Activated CD8-positive, alpha-beta memory T cell treated with anti-CD3 and anti-CD28 coated beads for 1 hour (primary cell): ENCODE data around the gene NAA38.

ENCODE experiments used
- DNase-seq, 2 donors: peaks; one replicate each; pipeline ENCODE4 v3.0.0-alpha.2; 2020; ENCODE audit warnings: low read depth in 1 of 2; ENCODE audit errors: extremely low read depth in 1 of 2

Gene NAA38, protein sequence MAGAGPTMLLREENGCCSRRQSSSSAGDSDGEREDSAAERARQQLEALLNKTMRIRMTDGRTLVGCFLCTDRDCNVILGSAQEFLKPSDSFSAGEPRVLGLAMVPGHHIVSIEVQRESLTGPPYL

DNA sequence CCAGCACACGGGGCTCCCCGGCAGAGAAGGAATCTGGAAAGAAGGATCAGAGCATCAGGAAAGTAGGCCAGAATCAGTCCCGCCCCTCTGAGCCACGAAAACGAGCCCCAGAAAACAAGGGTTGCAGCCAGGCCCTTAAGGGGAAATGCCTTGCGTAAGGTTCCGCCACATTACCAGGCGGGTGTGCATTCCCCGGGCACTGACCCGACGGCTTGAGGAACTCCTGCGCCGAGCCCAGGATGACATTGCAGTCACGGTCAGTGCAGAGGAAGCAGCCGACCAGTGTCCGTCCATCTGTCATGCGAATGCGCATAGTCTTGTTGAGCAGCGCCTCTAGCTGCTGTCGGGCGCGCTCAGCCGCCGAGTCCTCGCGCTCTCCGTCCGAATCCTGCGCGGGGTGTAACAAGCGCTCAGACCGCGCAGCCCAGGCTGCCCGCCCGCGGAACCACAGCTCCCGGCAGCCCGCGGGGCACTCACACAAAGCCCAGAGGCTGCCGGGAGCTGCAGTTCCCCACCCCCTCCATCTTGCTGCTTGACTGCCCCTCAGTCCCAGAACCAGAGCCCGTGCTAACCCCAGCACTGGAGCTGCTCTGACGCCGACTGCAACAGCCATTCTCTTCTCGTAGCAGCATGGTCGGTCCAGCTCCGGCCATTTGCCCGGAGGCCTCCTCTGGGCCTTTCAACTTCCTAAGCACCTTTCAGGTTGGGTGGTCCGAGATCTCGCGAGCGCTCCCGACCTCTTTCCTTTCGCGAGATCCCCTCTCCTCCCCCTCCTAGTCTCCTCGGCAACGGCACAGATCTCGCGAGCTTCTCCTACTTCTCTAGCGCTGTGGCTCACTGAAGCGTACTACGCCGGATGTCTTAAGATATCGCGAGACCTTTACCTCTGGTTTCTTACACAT lies at the start of gene NAA38:
NAA38 (minus strand) TSS at position 749 of the 902 bp plus-strand sequence; CDS start at position 653, 96 bp downstream.
- peak; percentile 83 to 91 for DNase-seq

GRCh38 chr17:7903154-7904103 lies 46.1 kb upstream of the NAA38 start:
- DNase-seq = no peak

GRCh38 chr17:7897773-7898172 lies 40.4 kb upstream of the NAA38 start:
- no peak for DNase-seq

- DNase-seq = no peak
Observed at GRCh38 chr17:7897090-7897489, 39.7 kb upstream of the NAA38 start.

- no peak for DNase-seq
Observed at GRCh38 chr17:7894866-7895265, 37.5 kb upstream of the NAA38 start.

- DNase-seq = no peak
Observed at GRCh38 chr17:7894226-7894625, 36.9 kb upstream of the NAA38 start.

- no peak for DNase-seq
Observed at GRCh38 chr17:7893187-7893880, 36.0 kb upstream of the NAA38 start.

DNA sequence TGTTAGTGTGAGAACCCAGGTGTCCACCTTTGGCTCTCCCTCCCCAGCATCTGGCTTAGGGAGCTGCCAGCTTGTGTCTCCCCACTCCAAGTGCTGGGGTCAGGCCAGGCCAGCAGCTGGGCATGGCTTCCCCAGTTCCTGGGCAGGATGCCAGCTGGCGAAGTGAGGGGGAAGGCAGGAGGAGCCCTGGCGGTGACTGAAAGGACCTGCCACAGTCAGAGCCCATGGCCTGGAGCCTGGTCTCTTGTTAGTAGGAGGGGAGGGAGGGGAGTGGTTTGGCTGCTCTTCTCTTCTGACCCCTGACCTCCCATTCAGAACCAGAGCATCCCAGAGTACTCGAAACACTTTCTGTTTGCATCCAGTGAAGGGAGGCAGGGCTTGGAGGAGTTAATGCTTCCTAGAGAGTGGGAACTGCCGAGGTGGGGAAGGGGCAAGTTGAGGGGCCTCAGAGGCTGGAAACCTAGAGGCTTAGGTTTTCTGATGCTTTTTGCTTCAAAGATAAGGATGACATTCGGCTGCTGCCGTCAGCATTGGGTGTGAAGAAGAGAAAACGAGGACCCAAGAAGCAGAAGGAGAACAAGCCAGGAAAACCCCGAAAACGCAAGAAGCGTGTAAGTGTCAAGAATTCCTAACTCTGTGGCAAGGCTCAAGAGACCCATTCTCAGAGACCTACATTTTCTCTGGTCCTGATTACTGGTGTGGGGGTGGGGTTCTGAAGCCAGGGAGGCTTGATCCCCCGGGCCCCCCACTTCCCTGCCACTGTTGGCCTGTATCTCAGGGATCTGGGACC lies 32.0 kb upstream of the NAA38 start:
- no peak for DNase-seq

GRCh38 chr17:7888184-7888920 lies 31.0 kb upstream of the NAA38 start, which contains the start of gene CHD3:
CHD3 (plus strand) TSS chr17:7888789; CDS start chr17:7889001, 212 bp downstream.
- DNase-seq = no peak

GRCh38 chr17:7887482-7888183 lies 30.3 kb upstream of the NAA38 start:
- peak; percentile 64 to 69 for DNase-seq

DNA sequence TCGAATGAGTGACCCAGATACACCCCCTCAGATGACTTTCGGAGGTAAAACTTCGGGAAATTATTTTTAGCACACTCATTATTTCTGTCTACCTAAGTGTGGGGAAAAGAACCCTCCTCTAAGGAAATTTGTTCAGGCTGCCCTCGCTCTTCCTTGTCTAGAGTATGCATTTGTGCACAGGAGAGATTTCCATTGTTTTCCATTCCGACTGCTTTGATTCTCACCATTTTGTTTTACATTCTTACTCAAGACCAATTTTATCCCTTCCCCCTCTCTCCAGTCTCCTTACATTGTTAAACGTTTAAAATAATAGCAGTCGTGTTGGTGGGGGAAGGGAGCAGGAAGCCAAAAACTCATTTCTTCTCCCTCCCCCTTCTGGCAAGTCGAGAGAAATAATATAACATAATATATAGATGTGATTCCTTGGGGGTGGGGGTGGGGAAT lies 29.7 kb upstream of the NAA38 start:
- no peak for DNase-seq

DNA sequence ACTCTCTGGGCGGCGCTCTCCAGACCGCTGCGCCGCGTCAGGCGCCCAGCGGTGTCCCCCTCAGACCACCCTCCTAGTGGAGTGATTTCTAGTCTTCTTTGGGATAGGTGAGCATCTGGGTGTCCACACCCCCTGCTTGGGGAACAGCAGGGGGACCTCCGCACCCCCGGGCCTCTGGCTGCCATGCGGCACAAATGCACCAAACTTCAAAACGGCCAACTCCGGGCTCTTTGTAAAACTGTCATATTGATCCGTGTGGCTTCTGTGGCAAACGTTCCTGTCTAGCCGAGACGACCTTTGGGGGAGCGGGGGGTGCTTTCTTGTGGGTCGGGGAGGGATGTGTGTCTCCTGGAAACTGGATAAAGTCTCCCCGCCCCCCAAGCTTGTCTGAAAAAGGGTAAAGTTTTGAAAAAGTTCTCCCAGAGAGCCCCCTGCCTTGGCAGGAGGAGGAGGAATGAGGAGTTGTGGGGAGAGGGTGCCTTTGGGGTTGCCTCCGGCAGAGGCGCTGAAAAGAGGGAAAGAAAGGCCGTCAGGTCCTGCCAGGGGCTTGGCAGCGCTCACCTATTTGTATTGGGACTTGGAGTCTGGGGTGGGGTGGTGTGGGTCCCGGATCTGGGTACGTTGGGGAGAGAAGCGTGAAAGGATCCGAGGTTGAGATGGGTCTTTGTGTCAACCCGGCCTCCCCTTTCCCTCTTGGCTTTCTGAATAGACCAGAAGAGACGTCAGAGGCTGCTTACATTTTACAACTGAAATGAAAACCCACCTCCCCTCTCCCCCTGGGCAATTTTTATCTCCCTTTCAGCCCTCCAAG lies 29.1 kb upstream of the NAA38 start:
- DNase-seq = peak; percentile 32 to 41

GRCh38 chr17:7885367-7886226 lies 28.2 kb upstream of the NAA38 start:
- peak in 1 of 2 donors; percentile 34 for DNase-seq

GRCh38 chr17:7884581-7885366 lies 27.4 kb upstream of the NAA38 start:
- peak in 1 of 2 donors; percentile 41 for DNase-seq

DNA sequence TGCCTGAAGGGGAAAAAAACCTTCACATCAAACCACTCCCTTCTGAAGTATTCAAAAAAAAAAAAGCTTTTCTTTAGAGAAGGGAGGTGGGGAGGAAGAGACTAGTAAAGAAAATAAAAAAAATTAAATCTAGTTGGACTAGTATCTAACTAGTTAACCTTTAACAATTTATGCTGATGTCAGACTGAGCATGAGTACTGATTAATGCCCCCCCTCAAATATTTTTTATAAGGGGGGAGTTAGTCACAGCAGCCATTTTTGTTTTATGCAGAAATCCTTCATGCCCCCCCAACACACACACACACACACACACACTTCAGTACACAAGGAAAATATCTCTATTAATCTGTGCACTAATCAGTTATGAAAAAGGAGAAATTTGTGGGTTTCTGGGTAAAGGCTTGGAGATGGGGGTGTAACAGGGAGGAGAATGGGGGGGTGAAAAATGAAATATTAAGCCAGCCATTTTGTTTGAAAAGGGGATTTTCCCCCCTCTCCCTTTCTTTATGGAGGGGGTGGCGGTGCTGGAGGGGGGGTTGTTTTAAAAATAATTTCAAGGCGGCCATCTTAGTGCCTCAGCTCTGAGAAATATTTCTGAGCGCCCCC lies 26.5 kb upstream of the NAA38 start:
- DNase-seq = no peak
